Kidney (tissue), 14 donors: ENCODE data around the gene TRAPPC2B. TPM values are rescaled to one million over a fixed set of nuclear protein-coding genes. Genes with fewer than 3 reads are reported as not detected.

Experiments used
- DNase-seq, 5 donors: peaks; one replicate each; pipeline ENCODE4 v3.0.0-alpha.2; 2013 to 2020
- FAIRE-seq: peaks from 2 replicates; lab custom pipeline; 2012; peaks lifted over from hg19 to GRCh38; lab: Jason Lieb, UNC
- H3K27ac ChIP-seq, 2 donors: one replicate each; pipeline ENCODE4 v1.7.0; 2013; ENCODE audit warnings: low read depth in 2 of 2, low read length in 2 of 2, inconsistent platforms in 1 of 2
- H3K27me3 ChIP-seq: one replicate; pipeline ENCODE4 v1.7.1; 2013; ENCODE audit warnings: low read length, inconsistent platforms; ENCODE audit not compliant: control insufficient read depth, insufficient read depth
- H3K36me3 ChIP-seq, 3 donors: one replicate each; pipeline versions ENCODE4 v1.7.0 to v1.7.1; 2013; ENCODE audit warnings: low read length in 3 of 3, control low read depth in 1 of 3, inconsistent platforms in 1 of 3; ENCODE audit not compliant: insufficient read depth in 3 of 3, control insufficient read depth in 2 of 3
- H3K4me1 ChIP-seq, 3 donors: one replicate each; pipeline versions ENCODE4 v1.7.0 to v1.7.1; 2013; ENCODE audit warnings: low read length in 3 of 3, inconsistent platforms in 1 of 3, low read depth in 1 of 3; ENCODE audit not compliant: control insufficient read depth in 2 of 3, insufficient read depth in 2 of 3
- H3K4me3 ChIP-seq, 3 donors: one replicate each; pipeline versions ENCODE4 v1.7.0 to v1.8.1; 2013; ENCODE audit warnings: low read length in 3 of 3, control low read depth in 1 of 3, inconsistent platforms in 1 of 3
- H3K9ac ChIP-seq, 3 donors: one replicate each; pipeline versions ENCODE4 v1.7.0 to v1.7.1; 2013; ENCODE audit warnings: low read length in 3 of 3, control low read depth in 1 of 3, inconsistent platforms in 1 of 3
- H3K9me3 ChIP-seq, 3 donors: one replicate each; pipeline versions ENCODE4 v1.7.0 to v1.7.1; 2013; ENCODE audit warnings: low read length in 3 of 3, control low read depth in 1 of 3, inconsistent platforms in 1 of 3; ENCODE audit not compliant: control insufficient read depth in 2 of 3, insufficient read depth in 1 of 3
- intact Hi-C: fragments of 100-400 bp; cut with DNase I; formaldehyde crosslinking; loops from one replicate; pipeline ENCODE4 v1.11.1; 2022
- polyA plus RNA-seq: library from polyadenylated mRNA; stranded (reverse); fragments of 350-450 nt; fragmentation: Illumina TruSeq; extraction: RNeasy Lipid Tissue Mini Kit (QIAGEN cat#74804); gene quantifications from one replicate; pipeline ENCODE4 v1.2.3, GENCODE V29; 2014; ENCODE audit warnings: low read depth, low replicate concordance; ENCODE audit not compliant: insufficient read depth
- total RNA-seq: library from RNA; stranded (reverse); fragmentation: NEBNext Ultra II Directional; extraction: Animal tissue kit (Norgen Biotek cat#: 25700); gene quantifications from one replicate; pipeline ENCODE4 v1.2.1, GENCODE V29; 2021
- TF ChIP-seq, protein P1 (sequence below): IDR thresholded peaks from 3 replicates; pipeline ENCODE4 v1.5.1; 2012; ENCODE audit warnings: mild to moderate bottlenecking, moderate library complexity, borderline replicate concordance; ENCODE audit not compliant: insufficient read depth; ENCODE audit errors: extremely low read depth
- donor health status: control.
- donor health status: control.
- donor health status: control.
- donor health status: control.
- donor health status: control.
- donor health status: DM: yes; HTN: yes; CAD: no.
- donor health status: Normal renal cell carcinoma (clear cell type).

Gene TRAPPC2B
- total and polyA plus RNA-seq, 2 donors from 2014 or later, result 9.4 to 22.0 TPM

DNA sequence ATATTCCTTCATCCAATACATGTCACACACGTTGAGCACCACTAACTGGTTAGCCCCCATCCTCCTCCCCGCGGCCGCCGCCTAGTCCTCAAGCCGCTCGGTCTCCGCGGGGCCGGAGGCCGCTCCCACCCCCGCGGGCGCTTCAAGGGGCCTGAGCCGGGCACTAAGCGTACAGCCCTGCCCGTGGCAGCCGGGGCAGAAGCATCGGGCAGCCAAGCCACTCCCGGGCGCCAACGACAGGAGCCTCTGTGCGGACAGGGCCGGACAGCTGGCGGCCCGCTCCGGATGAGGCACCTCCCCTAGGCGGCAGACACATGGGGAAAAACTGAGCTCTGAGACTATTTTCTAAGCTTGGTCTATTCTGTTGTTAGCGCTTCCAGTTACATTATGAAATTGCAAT, 45.8 kb upstream of the TRAPPC2B start:
- no peak overlapping the region for H3K4me3 ChIP-seq
- peaks cover 6 to 17% (median 14%) of the 10 kb centered on the region in 3 donors for H3K4me1 ChIP-seq
- no peak overlapping the region for H3K9ac ChIP-seq
- no peaks in the 10 kb centered on the region for H3K9me3 ChIP-seq
- peaks cover 0 to 2% (median 0%) of the 10 kb centered on the region in 3 donors for H3K36me3 ChIP-seq
- peaks cover 10% of the 10 kb centered on the region for H3K27me3 ChIP-seq
- no peak overlapping the region for H3K27ac ChIP-seq
- FAIRE-seq, result no peak
- intact Hi-C loops, result no loop called here
- no peak for DNase-seq
- TF ChIP-seq, protein P1, sequence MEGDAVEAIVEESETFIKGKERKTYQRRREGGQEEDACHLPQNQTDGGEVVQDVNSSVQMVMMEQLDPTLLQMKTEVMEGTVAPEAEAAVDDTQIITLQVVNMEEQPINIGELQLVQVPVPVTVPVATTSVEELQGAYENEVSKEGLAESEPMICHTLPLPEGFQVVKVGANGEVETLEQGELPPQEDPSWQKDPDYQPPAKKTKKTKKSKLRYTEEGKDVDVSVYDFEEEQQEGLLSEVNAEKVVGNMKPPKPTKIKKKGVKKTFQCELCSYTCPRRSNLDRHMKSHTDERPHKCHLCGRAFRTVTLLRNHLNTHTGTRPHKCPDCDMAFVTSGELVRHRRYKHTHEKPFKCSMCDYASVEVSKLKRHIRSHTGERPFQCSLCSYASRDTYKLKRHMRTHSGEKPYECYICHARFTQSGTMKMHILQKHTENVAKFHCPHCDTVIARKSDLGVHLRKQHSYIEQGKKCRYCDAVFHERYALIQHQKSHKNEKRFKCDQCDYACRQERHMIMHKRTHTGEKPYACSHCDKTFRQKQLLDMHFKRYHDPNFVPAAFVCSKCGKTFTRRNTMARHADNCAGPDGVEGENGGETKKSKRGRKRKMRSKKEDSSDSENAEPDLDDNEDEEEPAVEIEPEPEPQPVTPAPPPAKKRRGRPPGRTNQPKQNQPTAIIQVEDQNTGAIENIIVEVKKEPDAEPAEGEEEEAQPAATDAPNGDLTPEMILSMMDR, result no peak

DNA sequence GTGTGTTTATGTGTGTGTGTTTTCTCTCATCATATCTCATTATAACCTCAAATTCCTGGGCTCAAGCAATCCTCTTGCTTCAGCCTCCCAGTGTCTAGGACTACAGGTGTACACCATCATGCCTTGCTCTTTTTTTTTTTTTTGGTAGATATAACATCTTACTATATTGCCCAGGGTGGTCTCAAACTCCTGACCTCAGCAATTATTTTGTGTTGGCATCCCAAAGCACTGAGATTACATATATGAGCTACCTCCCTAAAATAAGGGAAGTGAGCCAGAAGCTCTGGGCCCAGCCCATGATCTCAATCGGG, 43.5 kb upstream of the TRAPPC2B start:
- Histone ChIP-seq H3K4me1 (peaks cover 6 to 17% (median 14%) of the 10 kb centered on the region in 3 donors), H3K9me3 (no peaks in the 10 kb centered on the region), H3K9ac (peak overlapping the region; percentile 14 to 95 (median 64)), H3K27me3 (peaks cover 10% of the 10 kb centered on the region), H3K4me3 (peak overlapping the region; percentile 93 to 96 (median 93)), H3K27ac (peak overlapping the region; percentile 82 to 85), H3K36me3 (peaks cover 5 to 12% (median 11%) of the 10 kb centered on the region in 3 donors)
- intact Hi-C loops, result no loop called here
- DNase-seq (no peak), FAIRE-seq (no peak)
- TF ChIP-seq, protein P1, result no peak

DNA sequence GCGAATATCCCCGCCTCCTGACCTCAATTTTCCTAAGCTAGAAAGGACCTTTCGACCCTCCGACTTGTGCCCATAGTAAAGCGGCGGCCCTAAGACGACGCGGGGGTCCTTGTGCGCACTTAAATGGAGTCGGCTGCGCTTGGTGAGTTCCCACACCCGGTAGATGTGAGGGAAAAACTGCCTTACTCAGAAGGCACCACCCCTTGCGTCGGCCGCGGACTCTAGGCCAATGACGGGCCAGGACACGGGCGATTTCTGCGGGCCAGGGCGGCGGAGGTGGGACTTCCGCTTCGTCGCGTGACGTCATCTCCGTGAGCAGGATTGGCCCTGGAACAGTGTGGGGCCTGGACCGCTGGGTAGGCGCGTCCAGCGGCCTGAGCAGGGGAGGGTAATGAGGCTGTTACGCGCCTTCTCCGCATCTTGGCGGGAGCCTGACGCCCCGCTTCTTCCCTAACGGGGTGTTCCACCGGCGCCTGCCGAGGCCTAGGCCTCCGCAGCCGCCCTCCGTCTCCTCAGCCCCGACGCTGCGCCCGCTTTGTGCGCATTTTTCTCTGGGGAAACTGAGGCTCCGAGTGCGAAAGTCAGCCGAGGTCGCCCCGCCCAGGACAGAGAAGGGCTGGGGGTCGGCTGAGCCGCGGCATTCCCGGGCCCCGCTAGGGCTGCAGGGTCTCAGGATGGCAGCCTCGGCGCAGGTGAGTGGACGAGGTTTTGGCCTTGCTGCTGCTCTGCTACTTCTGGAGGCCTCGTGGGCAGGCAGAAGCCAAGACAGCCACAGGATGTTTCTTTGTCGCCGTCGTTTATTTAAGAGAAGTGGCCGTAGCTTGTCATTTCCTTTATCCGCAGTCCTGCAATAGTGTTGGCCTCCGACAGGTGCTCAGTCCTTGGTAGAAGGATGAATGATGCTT, 42.9 kb upstream of the TRAPPC2B start, which contains the start of gene ZNF543:
Gene ZNF543 (plus strand): TSS at position 293 of the 905 bp plus-strand sequence. CDS start 382 bp downstream, at position 675.
- Histone ChIP-seq H3K9ac (peak within 1 kb of the TSS; percentile 71 to 95 (median 89)), H3K36me3 (peaks cover 8 to 17% (median 16%) of the 10 kb centered on the region in 3 donors), H3K27ac (peak within 1 kb of the TSS; percentile 82 to 85), H3K27me3 (peaks cover 10% of the 10 kb centered on the region), H3K4me3 (peak within 1 kb of the TSS; percentile 93 to 96 (median 93)), H3K4me1 (peaks cover 6 to 17% (median 14%) of the 10 kb centered on the region in 3 donors), H3K9me3 (no peaks in the 10 kb centered on the region)
- intact Hi-C loops, result no loop called here
- FAIRE-seq (peak; percentile 88), DNase-seq (peak; percentile 97 to 99 (median 99))
- TF ChIP-seq, protein P1, result no peak
